MCF 10A (cell line): ENCODE data around the gene CCDC154. TPM values are rescaled to one million over a fixed set of nuclear protein-coding genes. Genes with fewer than 3 reads are reported as not detected.

ENCODE experiments used
- BruUV-seq: library from RNA; stranded (reverse); fragments of 400-500 nt; replicated peaks from 2 replicates; lab custom pipeline; 2021; lab: Mats Ljungman, UMichigan
- CTCF ChIA-PET: fragments of 300-600 bp; sonication (Branson Sonifier 250); formaldehyde crosslinking; extraction: SDS; loops from one replicate; lab custom pipeline; 2021; ENCODE audit warnings: antibody characterized with exemption, inconsistent platforms; lab: Yijun Ruan, JAX
- POLR2A ChIA-PET: fragments of 300-600, 350-650 bp; sonication (Branson Sonifier 250); formaldehyde crosslinking; extraction: SDS; loops from one replicate; lab custom pipeline; 2020; ENCODE audit warnings: antibody characterized with exemption, inconsistent platforms; lab: Yijun Ruan, JAX
- DNase-seq: peaks from one replicate; pipeline ENCODE4 v3.0.0-alpha.2; 2018; ENCODE audit not compliant: unreplicated experiment
- H3K27ac Mint-ChIP-seq: one replicate; pipeline ENCODE4 v1.8.0; 2022; ENCODE audit warnings: mild to moderate bottlenecking, low read depth, mixed read lengths; ENCODE audit not compliant: unreplicated experiment
- H3K27me3 Mint-ChIP-seq: one replicate; pipeline ENCODE4 v1.8.0; 2022; ENCODE audit warnings: mixed read lengths; ENCODE audit not compliant: insufficient read depth, unreplicated experiment
- H3K36me3 Mint-ChIP-seq: one replicate; pipeline ENCODE4 v1.8.0; 2022; ENCODE audit warnings: mild to moderate bottlenecking, moderate library complexity, mixed read lengths; ENCODE audit not compliant: insufficient read depth, unreplicated experiment
- H3K4me1 Mint-ChIP-seq: one replicate; pipeline ENCODE4 v1.8.0; 2022; ENCODE audit warnings: mixed read lengths; ENCODE audit not compliant: insufficient read depth, unreplicated experiment
- H3K4me3 Mint-ChIP-seq: one replicate; pipeline ENCODE4 v1.8.0; 2022; ENCODE audit warnings: mild to moderate bottlenecking, moderate library complexity, mixed read lengths; ENCODE audit not compliant: unreplicated experiment
- H3K9me3 Mint-ChIP-seq: one replicate; pipeline ENCODE4 v1.8.0; 2022; ENCODE audit warnings: mixed read lengths; ENCODE audit not compliant: unreplicated experiment
- CTCF ChIP-seq: fragments of 200-600 bp; IDR thresholded peaks from one replicate; pipeline ENCODE4 v1.8.0; 2022; ENCODE audit warnings: antibody characterized with exemption, mild to moderate bottlenecking; ENCODE audit not compliant: unreplicated experiment
- intact Hi-C: fragments of 100-400 bp; cut with micrococcal nuclease; formaldehyde crosslinking; loops from 2 replicates; pipeline ENCODE4 v1.14.1; 2022
- total RNA-seq: library from RNA; stranded (reverse); gene quantifications from 2 replicates; pipeline ENCODE4 v1.2.3, GENCODE V29; 2022

CCDC154 gene
- total RNA-seq, 1 experiment from 2014 or later, result 0.28 TPM

DNA sequence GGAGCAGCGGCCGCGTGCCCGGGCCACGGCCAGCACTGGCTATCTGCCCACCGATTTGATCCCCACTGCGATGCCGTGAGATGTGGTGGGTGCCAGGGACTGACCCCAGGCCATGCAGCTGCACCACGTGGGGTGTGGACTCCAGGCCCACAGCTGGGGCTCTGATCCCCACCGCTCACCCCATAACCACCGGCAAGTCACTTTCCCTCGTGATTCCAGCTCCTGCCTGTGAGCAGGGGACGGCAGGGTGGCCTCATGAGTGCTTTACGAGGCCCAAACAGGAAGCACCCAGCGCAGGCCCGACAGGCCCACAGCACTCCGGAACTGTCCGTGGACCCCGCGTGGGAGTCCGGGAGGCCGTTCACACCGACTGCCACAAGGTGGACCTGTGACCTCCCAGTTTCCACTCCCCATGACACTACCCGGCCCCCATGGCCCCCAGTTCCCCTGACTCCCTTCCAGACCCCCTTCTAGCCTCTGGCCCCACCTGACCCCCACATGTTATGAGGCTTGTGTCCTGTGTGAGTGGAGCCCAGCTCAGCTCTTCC, 43.8 kb upstream of the CCDC154 start:
- intact Hi-C loops, result no loop called here
- no peaks in the 10 kb centered on the region for H3K36me3 Mint-ChIP-seq
- ChIA-PET POLR2A (no interaction called here), CTCF (no interaction called here)
- no peaks in the 10 kb centered on the region for H3K27me3 Mint-ChIP-seq
- no peak for DNase-seq
- no peak overlapping the region for H3K4me3 Mint-ChIP-seq
- no peaks in the 10 kb centered on the region for H3K4me1 Mint-ChIP-seq
- TF ChIP-seq CTCF, result no peak
- BruUV-seq, result no TSS peak
- H3K9me3 Mint-ChIP-seq, result no peaks in the 10 kb centered on the region
- no peak overlapping the region for H3K27ac Mint-ChIP-seq

GRCh38 chr16:1487395-1488053, 43.2 kb upstream of the CCDC154 start:
- H3K9me3 Mint-ChIP-seq, result no peaks in the 10 kb centered on the region
- no TSS peak for BruUV-seq
- DNase-seq, result no peak
- ChIA-PET POLR2A (no interaction called here), CTCF (no interaction called here)
- no peak for TF ChIP-seq CTCF
- H3K4me1 Mint-ChIP-seq, result no peaks in the 10 kb centered on the region
- no peaks in the 10 kb centered on the region for H3K27me3 Mint-ChIP-seq
- H3K4me3 Mint-ChIP-seq, result no peak overlapping the region
- no peak overlapping the region for H3K27ac Mint-ChIP-seq
- H3K36me3 Mint-ChIP-seq, result no peaks in the 10 kb centered on the region
- intact Hi-C loops, result no loop called here

- Mint-ChIP-seq H3K36me3 (no peaks in the 10 kb centered on the region), H3K27ac (no peak overlapping the region), H3K27me3 (no peaks in the 10 kb centered on the region), H3K4me1 (no peaks in the 10 kb centered on the region), H3K4me3 (no peak overlapping the region), H3K9me3 (no peaks in the 10 kb centered on the region)
- ChIA-PET POLR2A (no interaction called here), CTCF (interaction anchor here (0.5 kb wide), 1 partner anchor 70 kb away, joined by 4 read pairs; no protein-coding TSS in a partner anchor)
- no peak for TF ChIP-seq CTCF
- intact Hi-C loops, result no loop called here
- DNase-seq, result no peak
- BruUV-seq, result no TSS peak
Observed at GRCh38 chr16:1486551-1487390, 42.4 kb upstream of the CCDC154 start.

- POLR2A ChIA-PET, result no interaction called here
- no TSS peak for BruUV-seq
- H3K27me3 Mint-ChIP-seq, result no peaks in the 10 kb centered on the region
- no peak for DNase-seq
- CTCF ChIA-PET, result no interaction called here
- no peaks in the 10 kb centered on the region for H3K36me3 Mint-ChIP-seq
- no peaks in the 10 kb centered on the region for H3K4me1 Mint-ChIP-seq
- H3K4me3 Mint-ChIP-seq, result no peak overlapping the region
- intact Hi-C loops, result no loop called here
- H3K9me3 Mint-ChIP-seq, result no peaks in the 10 kb centered on the region
- no peak overlapping the region for H3K27ac Mint-ChIP-seq
- no peak for TF ChIP-seq CTCF
Observed at GRCh38 chr16:1485847-1486496, 41.6 kb upstream of the CCDC154 start.
